NCI-H146 (cell line): Measurements from ENCODE around the gene ITM2C.
A peak's percentile ranks its signal among the peaks of the same experiment; 100 is the strongest.

Experiments
- DNase-seq: peaks from one replicate; lab custom pipeline; 2025; lab: John Stamatoyannopoulos, UW

Gene ITM2C

DNA sequence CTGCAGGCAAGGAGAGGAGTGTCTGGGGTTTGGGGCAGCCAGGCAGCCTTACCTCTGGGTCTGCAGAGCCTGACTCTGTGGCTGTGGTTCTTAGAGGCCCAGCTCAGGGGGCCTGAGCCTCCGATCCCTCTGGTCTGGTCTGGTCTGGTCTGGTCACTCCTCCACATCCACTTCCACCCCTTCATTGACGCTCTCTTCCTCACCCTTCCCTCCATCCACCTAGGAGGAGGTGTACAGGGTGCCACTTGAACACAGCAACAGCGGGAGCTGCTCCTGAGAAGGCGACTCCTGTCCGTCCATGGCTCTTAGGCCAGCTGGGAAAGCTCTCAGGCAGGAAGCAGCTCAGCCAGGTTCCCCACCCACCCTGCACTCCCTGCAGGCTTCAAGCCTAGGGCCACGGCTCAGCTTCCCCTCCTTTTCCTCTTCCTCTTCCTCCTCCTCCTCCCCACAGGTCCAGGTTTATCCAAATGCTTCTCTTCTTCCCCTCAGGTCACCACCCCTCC is 43.4 kb downstream of the ITM2C start:
- no peak for DNase-seq

DNA sequence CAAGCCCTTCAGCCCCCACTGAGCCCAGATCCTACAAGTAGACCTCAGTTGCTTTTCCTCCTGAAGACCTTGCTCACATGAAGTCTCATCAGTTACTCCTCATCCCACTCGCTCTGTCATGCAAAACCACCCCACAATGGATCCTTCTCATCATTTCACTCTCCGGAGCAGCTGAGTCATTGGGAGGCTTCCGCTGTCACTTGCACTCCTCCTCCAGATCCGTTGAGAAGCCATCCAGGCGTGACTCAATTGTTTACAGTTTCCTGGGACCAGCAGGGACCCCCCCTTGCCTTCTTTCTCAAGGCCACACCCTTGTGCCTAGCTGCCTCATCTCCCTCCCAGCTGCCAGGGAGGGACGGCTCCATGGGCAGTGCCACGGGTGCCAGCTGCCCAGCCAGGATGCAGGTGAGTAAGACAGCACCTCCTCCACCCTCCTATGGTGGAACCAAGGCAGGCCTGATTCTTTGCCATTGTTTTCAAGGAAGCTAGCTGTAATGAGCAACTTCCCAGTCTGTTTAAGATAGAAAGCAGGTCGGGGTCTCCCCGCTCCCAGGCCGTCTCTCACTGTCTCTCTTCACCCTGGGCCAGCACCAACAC is 44.0 kb downstream of the ITM2C start:
- no peak for DNase-seq

DNA sequence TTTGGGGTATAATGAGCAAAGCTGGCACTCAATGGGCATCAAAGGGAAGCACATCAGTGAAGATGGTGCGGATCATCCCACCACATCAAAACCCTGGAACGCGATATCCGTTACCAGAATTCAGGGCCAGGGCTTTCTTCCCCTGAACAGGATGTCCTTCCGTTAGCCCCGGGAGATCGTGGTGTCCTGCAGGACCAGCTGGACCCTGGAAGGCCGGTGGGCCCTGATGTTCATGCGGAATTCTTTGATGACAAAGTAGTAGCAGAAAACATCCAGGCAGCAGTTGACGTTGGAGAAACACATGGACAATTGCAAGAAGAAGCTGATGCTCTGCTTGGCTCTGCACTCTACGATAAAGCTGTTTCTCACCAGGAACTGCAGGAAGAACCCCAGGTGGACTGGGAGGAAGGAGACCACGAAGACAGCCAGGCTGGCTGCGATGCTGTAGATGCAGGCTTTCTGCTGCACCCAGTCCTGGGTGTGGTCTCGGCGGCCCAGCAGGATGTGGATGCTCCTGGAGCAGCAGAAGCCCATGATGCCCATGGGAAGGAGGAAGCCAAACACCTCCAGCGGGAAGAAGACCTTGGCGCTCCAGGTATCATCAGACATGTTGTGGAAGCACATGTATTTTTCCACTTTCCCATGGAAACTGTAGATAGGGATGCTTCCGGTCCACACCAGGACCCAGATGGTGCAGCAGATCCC is 45.3 kb downstream of the ITM2C start:
- DNase-seq: no peak

DNA sequence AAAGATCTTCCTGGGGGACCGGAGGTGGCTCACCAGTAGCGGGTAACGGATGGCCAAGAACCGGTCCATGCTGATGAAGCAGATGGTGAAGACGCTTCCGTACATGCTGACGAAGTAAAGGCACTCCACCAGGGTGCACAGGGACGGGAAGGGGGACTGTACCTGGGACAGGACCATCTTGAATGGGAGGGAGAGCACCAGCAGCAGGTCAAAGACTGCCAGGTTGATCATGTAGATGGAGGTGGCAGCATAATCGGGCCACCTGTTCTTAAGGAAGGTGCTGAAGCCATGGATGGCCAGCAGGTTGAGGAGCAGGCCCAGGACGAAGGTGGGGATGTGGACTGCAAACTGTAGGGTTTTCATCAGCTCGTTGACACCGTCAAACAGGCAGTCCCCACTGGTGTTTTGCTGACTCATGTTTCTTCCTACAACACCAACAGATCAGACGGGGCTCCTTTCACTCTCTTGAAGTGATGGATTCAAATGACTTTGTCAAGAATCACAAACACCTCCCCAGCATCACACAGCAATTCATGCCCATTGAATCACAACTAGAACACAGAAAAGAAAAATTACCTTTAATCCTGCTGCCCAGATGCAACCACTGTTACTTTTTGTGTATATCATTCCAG is 45.9 kb downstream of the ITM2C start:
- no peak for DNase-seq

DNA sequence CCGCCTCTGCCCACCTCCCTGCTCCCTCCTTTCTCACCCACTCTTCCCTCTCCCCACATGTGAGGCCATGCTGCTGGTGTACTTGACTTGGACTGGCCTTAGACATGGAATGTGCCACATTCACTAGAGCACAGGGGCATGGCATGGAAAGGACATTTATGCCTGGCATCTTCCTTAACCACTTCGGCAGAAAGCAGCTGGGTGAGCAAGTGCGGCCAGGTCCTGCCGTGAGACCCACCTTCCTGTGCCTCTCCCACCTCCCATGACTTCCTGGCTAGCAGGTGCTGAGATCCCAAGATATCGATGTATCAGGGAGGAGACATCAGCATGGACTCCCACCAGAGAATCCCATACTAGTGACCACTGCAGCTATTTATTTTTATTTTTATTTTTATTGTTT is 47.3 kb downstream of the ITM2C start:
- DNase-seq: no peak

DNA sequence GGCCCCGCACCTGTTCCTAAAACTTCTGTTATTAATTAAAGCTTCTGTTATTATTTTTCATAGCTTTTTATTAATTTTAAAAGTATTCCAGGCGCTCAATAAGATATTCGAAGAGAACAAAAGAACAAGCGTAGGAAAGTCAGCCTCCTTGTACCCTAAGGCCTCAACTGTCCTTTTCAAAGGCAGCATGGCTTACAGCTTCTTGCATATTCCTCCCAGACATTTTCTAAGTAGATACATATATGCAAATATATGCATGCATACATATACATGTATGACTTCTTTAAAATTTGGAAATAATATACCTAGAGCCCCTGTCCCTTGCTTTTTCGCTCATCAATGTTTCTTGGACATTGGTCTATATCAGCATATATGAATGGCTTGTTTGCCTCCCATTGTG is 48.0 kb downstream of the ITM2C start:
- DNase-seq: no peak

DNA sequence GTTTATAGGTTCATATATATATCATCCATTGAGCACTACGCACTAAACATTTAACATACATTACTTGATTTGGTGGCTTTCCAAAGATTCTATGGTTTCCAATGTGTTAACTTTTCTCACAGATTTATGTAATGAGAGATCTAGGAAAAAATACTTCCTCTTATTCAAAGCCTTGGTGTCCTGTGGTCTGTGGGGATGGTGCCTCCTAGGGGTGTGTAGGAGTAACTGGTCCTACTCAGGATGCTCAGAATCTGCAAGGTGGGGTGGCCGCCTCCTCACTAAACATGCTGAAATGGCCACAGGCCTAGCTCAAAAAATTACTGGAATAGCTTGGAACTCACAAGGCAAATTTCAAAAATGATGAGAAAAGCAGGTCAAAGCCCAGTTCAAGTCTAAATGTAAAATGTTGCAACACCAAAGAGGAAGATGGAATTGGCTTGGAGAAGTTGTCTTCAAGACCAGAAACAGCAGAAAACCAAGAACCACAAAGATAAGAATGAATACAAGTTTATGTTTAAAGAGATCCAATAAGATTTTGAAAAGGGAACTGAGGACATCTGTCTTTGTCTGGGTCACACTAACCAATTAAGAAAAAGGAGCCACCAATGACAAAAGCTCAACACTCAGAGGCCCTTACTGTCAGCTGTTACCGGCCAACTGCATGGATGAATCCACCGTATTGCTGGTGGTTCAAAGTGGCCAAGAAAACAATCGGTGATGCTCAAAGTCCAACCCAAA is 48.8 kb downstream of the ITM2C start:
- DNase-seq: peak; percentile 27

DNA sequence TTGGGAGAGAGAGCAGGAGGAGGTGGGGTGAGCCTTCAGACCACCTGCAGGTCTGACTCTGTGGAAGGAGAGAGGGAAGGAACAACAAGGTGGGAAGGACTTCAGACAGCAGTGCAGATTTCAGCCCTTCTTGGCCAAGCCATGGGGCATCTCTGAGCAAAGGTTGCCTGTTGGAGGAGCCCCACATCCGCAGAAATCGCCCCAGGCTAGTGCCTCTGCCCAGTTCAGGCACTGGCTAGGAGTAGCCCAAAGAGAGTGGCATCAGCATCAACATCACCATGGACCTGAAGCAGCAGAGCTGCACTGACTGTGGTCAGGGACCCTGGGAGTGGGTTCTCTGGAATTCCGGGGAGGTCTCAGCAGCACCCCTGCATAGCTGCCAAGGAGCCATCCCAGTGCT is 50.1 kb downstream of the ITM2C start:
- no peak for DNase-seq

DNA sequence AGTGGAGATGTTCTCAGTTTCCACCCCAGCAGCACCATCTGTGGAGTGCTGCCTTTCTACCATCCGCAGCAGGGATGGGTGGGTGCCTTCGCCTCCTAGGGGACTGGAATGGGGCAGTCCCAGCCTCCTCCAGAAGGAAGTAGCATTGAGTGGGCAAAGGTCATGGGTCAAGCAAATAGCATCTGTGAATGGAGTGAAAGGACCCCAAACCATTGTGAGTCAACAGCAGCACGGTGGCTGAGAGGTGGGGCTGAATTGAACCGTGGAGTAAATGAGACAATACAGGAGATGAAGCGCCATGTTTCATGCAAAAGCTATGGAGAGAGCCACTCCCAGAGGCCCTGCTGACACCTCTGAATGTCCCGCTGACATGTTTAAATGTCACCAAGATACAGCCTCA is 50.6 kb downstream of the ITM2C start:
- DNase-seq: no peak

DNA sequence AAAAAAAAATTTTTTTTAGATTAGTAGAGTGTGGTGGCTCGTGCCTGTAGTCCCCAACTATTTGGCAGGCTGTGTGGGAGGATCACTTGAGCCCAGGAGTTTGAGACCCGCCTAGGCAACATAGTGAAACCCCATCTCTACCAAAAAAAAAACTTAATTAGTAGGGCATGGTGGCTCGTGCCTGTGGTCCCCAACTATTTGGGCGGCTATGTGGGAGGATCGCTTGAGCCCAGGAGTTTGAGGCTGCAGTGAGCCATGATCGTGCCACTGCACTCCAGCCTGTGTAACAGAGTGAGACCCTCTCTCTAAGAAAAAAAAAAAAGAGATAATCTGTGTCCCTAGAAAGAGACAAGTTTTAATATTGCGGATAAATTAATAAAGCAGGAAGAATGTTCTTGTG is 51.5 kb downstream of the ITM2C start:
- DNase-seq: no peak

DNA sequence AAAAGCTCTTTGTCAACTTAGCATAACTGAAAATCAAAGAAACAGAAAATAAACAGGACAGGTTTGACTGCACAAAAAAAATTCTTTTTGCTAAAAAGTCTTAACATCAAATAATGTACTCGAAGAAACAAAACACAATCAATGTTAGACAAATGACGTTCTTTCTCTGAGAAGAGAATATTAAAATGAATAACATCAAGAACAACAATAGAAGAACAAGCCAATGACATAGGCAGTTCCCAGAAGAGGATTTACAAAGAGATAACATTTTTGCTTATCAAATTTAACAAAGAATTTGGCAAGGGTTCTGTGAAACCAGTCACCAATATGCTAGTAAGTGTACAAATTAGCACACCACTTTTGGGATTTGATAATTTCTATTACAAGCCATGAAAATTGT is 54.5 kb downstream of the ITM2C start:
- DNase-seq: no peak

DNA sequence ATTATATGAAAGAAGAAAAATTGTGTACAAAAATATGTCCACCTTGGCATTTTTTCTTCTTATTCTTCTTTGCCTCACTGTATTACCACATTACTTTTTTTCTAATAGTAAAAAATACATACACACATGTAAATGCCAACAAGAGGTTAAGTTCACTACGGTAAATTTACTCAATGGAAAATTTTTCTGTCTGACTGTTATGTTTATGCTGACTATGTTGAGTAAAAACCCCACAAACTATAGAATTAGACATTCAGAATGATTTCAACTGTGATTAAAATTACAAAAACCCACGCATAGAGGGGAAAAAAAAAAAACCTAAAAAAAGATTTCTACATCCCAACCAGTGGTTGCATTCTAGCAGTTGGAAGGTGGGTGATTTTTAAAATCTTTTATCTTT is 54.9 kb downstream of the ITM2C start:
- no peak for DNase-seq

DNA sequence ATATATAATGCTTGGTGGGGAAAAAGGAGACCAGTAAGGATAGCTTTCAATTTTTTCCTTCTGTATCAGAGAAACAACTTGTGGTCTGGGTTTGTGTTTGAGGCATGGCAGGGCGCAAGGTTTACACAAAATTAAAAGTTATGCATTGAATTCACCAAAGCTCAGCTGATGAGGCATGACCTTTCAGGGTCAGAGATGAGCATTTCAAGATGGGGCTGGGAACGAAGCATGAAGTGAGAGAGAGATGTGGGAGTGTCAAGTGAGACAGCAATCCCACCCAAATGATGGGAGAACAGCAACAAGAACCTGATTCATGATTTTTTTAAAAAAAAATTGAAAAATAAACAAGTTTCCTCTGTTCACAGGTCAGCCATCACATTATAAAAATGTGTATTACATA is 55.4 kb downstream of the ITM2C start:
- no peak for DNase-seq

DNA sequence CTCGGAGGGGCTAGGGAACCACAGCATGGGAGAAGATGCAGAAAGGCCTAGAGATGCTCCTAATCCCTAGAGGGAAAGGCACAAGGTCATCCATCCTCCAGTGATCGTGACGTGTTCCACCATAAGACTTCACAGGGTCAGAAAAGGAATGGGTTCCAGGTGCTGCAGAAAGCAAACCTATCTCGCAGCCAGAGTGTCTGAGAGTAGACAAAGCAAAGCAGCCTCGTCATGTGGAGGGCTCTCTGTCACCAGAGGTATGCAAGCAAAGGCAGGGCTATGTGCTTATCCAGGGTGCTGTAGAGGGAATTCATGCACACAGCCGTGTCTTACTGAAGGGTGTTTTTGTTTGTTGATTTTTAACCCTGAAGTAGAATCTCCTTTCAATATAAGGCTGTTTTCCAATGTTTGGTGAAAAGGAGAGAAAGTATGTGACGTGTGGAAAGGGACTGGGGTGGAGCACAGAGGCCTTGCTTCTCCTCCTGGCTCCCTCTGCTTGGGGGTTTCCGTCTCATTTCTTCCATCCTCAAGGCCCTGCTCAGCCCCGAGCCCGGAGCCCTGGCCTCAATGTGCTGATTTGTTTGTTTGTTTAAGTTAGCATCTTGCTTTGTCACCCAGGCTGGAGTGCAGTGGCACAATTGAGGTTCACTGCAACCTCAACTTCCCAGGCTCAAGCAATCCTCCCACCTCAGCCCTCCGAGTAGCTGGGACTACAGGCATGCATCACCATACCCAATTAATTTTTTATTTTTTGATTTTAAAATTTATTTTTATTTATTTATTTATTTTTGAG is 57.3 kb downstream of the ITM2C start:
- DNase-seq: no peak

DNA sequence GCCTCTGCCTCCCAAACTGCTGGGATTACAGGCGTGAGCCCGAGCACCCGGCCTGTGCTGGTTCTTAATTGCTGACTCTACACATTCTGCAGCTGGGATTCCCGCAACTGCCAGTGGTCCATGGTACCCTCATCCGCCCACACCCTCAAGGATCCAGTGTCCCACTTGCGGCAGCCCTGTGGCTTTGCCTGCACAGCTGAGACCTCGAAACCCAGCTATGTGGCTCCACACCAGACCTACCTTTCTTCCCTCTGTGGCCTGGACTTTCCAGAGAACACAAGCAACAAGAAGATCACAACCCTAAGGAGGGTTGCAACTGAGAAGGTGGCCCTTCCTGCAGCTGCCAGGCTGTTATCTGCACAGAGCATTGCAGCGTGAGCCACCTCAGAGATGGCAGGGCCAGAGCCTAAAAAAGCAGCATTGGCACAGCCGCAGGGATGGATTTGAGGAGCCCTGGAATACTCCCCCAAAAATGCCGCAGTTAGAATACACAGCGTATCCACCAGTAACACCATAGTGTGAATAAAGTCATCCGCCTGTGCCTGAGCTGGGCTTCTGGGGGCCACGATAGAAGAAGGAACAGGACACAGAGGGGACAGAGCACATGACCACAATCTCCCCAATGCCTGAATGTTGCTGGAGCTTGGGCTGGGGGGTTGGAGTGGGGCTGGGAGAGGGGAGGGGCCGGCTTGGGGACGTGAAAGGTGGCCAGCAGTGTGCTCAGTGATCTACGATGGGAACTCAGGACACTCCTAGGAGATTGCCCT is 58.4 kb downstream of the ITM2C start:
- no peak for DNase-seq

DNA sequence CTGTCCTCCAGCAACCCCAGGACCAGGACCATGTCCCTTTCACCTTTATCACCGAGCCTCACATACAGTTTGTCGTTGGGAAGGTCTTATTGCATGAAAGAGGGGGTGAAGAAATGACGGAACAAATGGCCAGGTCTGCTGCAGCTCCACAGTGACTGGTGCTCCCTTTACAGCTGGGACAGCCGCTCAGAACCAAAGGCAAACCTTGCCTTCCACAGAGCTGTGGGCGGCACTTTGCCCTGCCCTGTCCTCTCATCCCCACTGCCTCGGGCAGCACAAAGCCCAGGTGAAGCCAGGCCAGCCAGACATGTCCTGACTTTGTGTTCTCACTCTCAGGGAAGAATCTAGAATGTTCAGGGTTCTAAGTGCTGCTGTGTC is 59.3 kb downstream of the ITM2C start:
- no peak for DNase-seq

DNA sequence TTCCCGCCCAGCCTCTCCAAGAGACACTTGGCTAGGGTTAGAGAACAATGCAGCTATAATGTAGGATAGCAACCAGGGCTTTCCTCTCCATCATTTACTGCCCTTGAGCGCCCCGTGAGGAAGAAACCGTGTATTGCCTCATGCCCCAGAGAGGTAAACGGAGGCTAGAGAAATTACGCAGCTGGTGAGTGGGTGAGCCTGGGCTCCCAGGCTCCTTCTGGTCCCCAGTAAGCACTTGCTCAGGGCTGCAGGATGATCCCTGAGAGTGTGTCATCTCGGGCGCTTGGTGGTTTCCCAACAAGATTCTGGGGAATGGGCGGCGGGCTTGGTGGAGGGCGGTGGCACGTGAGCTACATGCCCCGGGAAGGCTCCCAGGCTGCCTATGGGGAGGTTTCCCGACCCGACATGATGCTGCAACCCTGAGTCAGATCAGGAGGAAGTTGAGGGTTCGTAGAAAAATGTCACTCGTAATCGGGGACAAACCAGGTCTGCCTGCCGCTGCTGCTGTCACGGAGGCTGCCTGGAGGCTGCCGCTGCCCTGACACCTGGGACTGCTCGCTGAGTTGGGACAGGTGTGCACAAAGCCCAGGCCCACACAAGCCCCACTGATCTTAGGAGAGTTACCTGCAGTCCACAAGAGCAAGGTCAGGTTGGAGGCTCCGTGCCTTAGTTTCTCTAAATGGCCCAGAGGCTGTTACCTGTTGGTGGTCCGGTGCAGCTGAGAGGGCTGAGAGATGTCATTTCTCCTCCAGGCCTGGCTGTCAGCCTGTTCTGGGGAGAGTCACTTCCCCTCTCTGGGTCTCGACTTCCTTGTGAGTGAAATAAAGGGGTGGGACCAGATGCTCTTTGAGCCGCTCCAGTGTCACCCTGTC is 60.0 kb downstream of the ITM2C start, which contains the start of gene GPR55:
TSS of gene GPR55 (minus strand) at position 773 of the 872 bp plus-strand sequence. CDS start 14,280 bp downstream, outside the sequence.
- DNase-seq: no peak

DNA sequence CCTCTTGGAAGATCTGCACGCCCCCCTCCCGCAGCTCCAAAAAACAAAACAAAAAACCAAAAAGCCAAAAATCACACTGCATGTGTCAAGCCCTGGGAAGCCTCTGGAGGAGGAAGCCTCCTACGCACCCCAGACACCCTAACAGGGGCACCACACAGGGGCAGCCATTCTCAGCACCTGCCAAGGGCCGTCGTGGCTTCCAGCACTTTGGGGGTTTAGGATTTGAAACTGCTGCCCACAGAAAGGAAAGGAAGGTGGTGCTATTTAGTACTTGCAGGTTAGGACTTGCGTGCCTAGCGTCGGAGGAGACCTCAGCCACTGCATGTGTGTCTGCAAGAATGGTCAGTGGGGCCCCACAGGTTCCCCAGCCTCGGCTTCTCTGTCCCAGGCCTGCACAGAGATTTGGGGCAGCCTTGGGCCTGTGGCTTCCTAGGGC is 60.7 kb downstream of the ITM2C start:
- no peak for DNase-seq

DNA sequence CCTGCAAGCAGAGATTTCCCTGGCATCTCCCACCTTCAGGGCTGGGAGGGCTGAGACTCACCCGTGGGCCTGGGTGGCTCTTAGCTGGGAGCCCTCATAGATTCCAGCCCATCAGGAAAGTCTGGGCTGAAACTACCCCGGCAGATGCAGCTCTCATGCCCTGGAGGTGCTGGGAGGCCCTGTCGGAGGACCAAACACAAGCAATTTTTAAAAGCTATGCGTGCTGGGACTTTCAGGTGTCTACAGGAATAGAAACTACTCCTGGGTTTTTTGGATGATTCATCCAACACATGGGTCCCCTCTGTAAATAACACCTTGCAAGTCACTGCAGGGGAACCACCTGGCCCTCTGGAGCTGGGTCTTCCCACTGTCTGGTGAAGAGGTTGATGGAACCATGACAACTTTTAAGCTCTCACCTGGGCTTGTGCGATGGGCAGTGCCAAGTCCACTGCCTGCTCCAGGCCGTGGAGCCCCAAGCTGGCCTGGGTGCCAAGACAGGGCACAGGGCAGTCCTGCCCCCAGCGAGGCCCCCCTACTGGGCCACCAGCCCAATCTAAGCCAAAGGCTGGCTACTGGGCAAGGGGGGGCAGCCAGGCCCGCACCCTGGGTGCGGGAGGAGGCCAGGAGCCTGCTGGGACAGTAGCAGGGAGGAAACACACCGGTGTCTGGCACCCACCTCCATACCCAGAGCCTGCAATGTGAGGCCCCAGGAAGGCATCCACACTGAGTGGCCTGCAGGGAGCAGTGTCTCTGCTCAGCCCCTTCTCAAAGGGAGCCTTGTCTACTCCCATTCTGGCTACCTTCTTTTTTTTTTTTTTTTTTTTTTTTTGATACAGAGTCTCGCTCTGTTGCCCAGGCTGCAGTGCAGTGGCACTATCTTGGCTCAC is 61.4 kb downstream of the ITM2C start:
- no peak for DNase-seq
